Hematopoietic multipotent progenitor cell (in vitro differentiated cells): ENCODE data around the gene JDP2. TPM values are rescaled to one million over a fixed set of nuclear protein-coding genes. Genes with fewer than 3 reads are reported as not detected.

ENCODE experiments used
- DNase-seq, 3 donors: peaks; one replicate each; pipeline ENCODE4 v3.0.0-alpha.2; 2011 to 2015; ENCODE audit warnings: low read depth in 2 of 3, low spot score in 2 of 3
- total RNA-seq: library from RNA; depleted of rRNA; stranded (reverse); fragments of >200 nt; gene quantifications from one replicate; pipeline ENCODE4 v1.2.3, GENCODE V29; 2012

The JDP2 gene
- total RNA-seq, 1 donor: 7.5 TPM

GRCh38 chr14:75510547-75510946 is 82.7 kb downstream of the JDP2 start:
- DNase-seq: no peak

GRCh38 chr14:75511201-75511600 is 83.4 kb downstream of the JDP2 start:
- no peak for DNase-seq

- DNase-seq: no peak
These were observed 86.3 kb downstream of the JDP2 start for GRCh38 chr14:75513911-75514672.

- DNase-seq: peak in 2 of 3 donors; percentile 65 to 81
These were observed 87.1 kb downstream of the JDP2 start for GRCh38 chr14:75514673-75515628.

- peak in 1 of 3 donors; percentile 45 for DNase-seq
These were observed 87.8 kb downstream of the JDP2 start for GRCh38 chr14:75515629-75515996.

- peak in 1 of 3 donors; percentile 41 for DNase-seq
These were observed 90.8 kb downstream of the JDP2 start for GRCh38 chr14:75518625-75519024.

- no peak for DNase-seq
These were observed 91.6 kb downstream of the JDP2 start for GRCh38 chr14:75519394-75519793.

GRCh38 chr14:75519826-75520728 is 92.3 kb downstream of the JDP2 start:
- DNase-seq: no peak

- DNase-seq: no peak
These were observed 93.0 kb downstream of the JDP2 start for GRCh38 chr14:75520852-75521251.

GRCh38 chr14:75521415-75522199 is 93.8 kb downstream of the JDP2 start:
- DNase-seq: no peak

GRCh38 chr14:75522224-75522982 is 94.6 kb downstream of the JDP2 start, which contains the start of gene BATF:
Gene BATF (plus strand): TSS chr14:75522469. CDS start chr14:75522683, 214 bp downstream.
- DNase-seq: peak in 2 of 3 donors; percentile 67 to 76

- DNase-seq: no peak
These were observed 95.1 kb downstream of the JDP2 start for GRCh38 chr14:75522983-75523318.

Other genes starting within 250 kb of the JDP2 start
- gene FOS, start 149.2 kb upstream of the JDP2 start, total RNA-seq: 2,036 TPM
- gene BATF, start 94.4 kb downstream of the JDP2 start, total RNA-seq: 24.2 TPM
- 1.6 TPM for gene FLVCR2, start 150.6 kb downstream of the JDP2 start, total RNA-seq
- gene ERG28, start 232.9 kb downstream of the JDP2 start, total RNA-seq: 4.3 TPM
- gene TTLL5, start 233.2 kb downstream of the JDP2 start, total RNA-seq: 24.8 TPM